GM21423 (cell line): ENCODE data around the gene MYOC.
"Not testable (repeated sequence)": the region's sequence is repeated elsewhere in the genome, so short reads cannot be mapped to it uniquely, and the experiment has no call there.

Experiments
- ATAC-seq: cut with Tn5 transposase; IDR thresholded peaks from one replicate; pipeline ENCODE4 v1.9.1; 2021; ENCODE audit warnings: mild to moderate bottlenecking, moderate library complexity; ENCODE audit not compliant: unreplicated experiment

MYOC gene

DNA sequence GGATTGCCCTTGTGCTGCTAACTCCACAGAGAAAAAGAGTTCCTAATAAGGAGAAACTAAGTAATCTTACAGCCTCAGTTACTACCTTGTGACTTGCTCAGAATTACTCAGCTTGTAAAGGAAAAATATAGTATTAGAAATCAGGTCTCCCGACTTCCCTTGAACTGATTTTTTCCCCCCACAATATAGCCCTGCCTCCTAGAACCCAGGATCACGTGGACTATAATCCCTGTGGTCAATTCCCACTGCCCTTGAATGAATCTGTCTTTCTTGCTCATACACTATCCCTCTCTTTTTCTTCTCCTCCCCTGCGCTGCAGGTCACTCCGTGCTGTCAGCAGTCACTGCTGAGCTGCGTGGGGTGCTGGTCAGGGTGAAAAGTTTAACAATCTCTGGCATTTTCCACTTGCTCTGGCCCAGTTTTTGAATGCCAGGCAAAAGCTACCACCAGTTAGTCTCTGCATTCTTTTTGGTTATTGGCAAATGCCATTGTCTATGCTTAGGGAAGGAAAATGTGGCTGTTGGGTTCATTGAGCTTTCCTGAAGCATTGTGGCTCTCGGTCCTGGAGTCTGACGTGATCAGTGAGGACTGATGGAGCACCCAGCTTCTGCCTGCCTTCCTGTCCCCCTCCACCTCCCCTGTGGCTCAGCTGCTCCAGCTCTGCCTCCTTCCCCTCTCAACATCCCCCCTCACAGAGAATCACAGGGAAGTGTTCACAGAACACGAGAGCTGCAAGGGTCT, 1.9 kb upstream of the MYOC start:
- ATAC-seq: no peak

GRCh38 chr1:171653796-171654195, 1.3 kb upstream of the MYOC start:
- no peak for ATAC-seq

DNA sequence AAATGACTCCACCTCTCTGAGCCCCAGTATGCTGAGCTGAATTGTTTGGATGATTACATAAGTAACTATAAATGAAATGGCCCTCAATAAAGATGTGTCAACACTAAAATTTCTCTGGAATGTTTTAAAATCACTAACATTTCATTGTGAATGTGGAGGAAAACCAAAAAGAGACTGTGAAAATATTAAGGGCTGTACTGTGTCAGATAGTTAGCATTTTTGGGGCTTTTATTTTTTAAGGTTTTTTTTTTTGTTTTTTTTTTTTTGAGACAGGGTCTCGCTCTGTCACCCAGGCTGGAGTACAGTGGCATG, 6.3 kb downstream of the MYOC start:
- ATAC-seq: no peak

- ATAC-seq: no peak
These were observed 6.8 kb downstream of the MYOC start for GRCh38 chr1:171645553-171646248.

DNA sequence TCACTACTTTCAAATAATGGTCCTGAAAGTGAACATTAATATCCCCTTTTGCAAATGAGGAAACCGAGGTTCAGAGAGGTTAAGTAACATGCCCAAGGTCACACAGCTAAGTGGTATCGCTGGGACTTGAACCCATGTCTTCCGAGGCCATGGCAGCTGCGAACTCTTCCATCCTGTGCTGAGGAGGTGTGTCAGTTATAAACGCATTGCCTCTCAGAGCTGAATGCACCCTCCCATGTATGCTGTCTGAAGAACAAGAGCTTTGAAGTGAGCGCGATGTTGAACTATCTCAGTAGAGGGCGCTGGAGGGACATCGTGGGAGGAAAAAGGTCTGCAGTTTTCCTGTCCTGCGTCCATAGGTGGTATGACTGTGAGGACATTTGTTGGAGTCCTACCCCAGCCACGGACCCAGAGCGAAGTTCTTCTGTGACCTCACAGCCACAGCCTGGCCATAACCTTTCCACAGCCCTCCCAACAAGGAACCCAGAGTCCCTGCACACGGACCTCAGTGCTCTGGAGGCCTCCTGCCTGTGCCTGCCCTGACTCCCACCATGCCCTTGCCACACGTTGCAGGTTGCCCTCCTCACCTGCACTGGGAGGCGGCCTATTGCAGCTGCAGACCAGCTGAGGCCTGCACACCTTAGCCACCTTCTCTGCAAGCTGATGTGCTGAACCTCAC, 7.5 kb downstream of the MYOC start:
- ATAC-seq: peak; percentile 58

- no peak for ATAC-seq
These were observed 9.3 kb downstream of the MYOC start for GRCh38 chr1:171643156-171643555.

DNA sequence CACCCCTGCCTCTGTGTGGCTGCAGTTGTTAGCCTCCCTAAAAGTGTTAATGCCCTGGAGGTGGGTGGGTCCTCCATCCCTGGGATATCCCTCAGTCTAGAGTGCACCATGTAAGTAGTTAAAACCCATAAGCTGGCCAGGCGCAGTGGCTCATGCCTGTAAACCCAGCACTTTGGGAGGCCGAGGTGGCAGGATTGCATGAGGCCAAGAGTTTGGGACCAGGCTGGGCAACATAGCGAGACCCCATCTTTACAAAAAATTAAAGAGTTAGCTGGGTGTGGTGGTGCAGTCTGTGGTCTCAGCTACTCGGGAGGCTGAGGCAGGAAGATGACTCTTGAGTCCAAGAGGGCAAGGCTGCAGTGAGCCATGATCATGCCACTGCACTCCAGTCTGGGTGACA, 10.3 kb downstream of the MYOC start:
- ATAC-seq: no peak

GRCh38 chr1:171641076-171641864, 11.2 kb downstream of the MYOC start:
- ATAC-seq: no peak

- ATAC-seq: no peak
These were observed 12.3 kb downstream of the MYOC start for GRCh38 chr1:171640225-171640624.

GRCh38 chr1:171637928-171638576, 14.4 kb downstream of the MYOC start:
- no peak for ATAC-seq

- ATAC-seq: no peak
These were observed 16.3 kb downstream of the MYOC start for GRCh38 chr1:171636141-171636540.

GRCh38 chr1:171635661-171636060, 16.8 kb downstream of the MYOC start:
- no peak for ATAC-seq

DNA sequence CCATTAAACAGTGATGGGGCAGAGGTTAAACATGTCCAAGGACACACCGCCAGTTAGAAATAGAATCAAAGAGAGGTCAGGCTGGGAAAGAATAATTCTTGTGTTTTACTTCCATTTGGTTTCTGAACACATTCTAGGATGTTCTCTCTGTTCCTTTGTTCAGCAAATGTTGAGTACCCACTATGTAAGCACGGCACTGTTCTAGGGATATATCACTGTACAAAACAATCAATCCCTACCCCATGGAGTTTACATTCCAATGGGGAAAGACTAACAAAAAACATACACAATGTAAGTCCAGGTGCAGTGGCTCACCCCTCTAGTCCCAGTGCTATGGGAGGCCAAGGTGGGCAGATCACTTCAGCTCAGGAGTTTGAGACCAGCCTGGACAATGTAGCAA, 24.3 kb downstream of the MYOC start:
- no peak for ATAC-seq

- no peak for ATAC-seq
These were observed 25.5 kb downstream of the MYOC start for GRCh38 chr1:171627020-171627419.

- no peak for ATAC-seq
These were observed 27.3 kb downstream of the MYOC start for GRCh38 chr1:171625225-171625624.

- ATAC-seq: no peak
These were observed 28.7 kb downstream of the MYOC start for GRCh38 chr1:171623651-171624331.

DNA sequence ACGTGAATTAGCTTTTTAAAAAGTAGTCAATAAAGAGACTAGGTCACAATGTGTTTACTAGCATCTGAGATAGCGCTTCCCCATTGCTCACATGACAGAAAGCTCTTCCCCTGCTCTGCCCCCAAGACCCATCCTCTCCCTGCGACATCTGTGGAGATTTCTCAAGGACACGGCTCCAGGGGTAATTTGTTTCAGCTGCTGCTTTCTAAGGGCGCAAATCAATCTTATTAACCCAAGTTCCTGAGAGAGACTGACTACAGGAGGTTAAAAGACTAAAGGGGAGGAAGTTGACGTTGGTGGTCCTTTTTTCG, 30.4 kb downstream of the MYOC start, which contains the start of gene MYOCOS:
MYOCOS (plus strand) TSS at position 92 of the 311 bp plus-strand sequence. CDS start 1,641 bp downstream, outside the sequence.
- no peak for ATAC-seq

DNA sequence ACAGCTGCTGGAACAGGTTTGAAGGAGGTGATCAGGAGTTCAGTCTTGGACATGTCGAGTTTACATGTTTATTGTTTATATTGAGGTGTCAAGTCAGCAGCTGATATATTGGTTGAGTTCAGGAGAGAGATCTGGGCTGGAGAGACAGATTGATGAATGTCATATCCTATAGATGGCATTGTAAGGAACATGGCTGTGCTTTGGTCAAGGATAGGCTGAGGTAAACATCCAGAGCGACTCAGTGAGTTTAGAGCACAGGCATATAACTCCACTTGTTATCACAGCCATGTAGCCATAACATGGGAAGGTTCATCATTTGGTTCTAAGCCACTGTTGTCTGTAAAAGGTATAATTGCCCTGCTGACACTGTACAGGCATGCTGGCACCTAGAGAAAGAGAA, 35.9 kb downstream of the MYOC start:
- ATAC-seq: no peak

- not testable (repeated sequence) for ATAC-seq
These were observed 37.2 kb downstream of the MYOC start for GRCh38 chr1:171615122-171615906.

DNA sequence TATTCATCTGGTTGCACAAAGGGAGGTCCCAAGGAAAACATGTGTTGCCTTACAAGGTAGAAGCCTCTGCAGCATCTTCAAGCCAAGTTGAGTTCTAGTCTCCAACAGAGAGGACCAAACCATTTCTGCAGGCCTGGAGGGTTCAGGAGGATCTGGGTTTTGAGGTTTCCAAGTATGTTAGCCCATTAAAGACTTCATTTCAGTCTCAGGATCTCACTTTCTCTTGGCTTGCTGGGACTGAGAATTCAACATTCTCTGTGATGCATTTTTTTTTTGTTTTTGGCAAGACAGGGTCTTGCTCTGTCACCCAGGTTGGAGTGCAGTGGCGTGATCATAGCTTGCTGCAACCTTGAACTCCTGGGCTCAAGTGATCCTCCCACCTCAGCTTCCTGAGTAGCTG, 39.2 kb downstream of the MYOC start:
- ATAC-seq: no peak
